HUES64 (cell line): ENCODE results near the gene PHAX.
"Not testable (repeated sequence)": the region's sequence is repeated elsewhere in the genome, so short reads cannot be mapped to it uniquely, and the experiment has no call there.

Experiments
- H3K27ac ChIP-seq: 2 replicates; pipeline ENCODE4 v1.7.0; 2013; ENCODE audit warnings: low read depth, low read length, inconsistent platforms
- H3K27me3 ChIP-seq: 2 replicates; pipeline ENCODE4 v1.6.1; 2013; ENCODE audit warnings: mild to moderate bottlenecking, low read length; ENCODE audit not compliant: insufficient read depth
- H3K36me3 ChIP-seq: 2 replicates; pipeline ENCODE4 v1.6.1; 2013; ENCODE audit warnings: mild to moderate bottlenecking, low read length; ENCODE audit not compliant: insufficient read depth
- H3K4me1 ChIP-seq: 2 replicates; pipeline ENCODE4 v1.6.1; 2013; ENCODE audit warnings: mild to moderate bottlenecking, low read length, moderate library complexity; ENCODE audit not compliant: insufficient read depth
- H3K4me3 ChIP-seq: 2 replicates; pipeline ENCODE4 v1.5.1; 2013; ENCODE audit warnings: mild to moderate bottlenecking, low read length, moderate library complexity
- H3K9ac ChIP-seq: 2 replicates; pipeline ENCODE4 v1.6.1; 2013; ENCODE audit warnings: mild to moderate bottlenecking, low read depth, low read length
- H3K9me3 ChIP-seq: 2 replicates; pipeline ENCODE4 v1.6.1; 2013; ENCODE audit warnings: low read depth, low read length; ENCODE audit not compliant: insufficient read depth
- WGBS: fragments of 150-250, 120-280 bp; methylation state at CpG from one replicate; pipeline ENCODE4 v1.1.7; 2013; ENCODE audit warnings: missing lambda C conversion rate; 5-methylcytosine and 5-hydroxymethylcytosine counted together

The PHAX gene

DNA sequence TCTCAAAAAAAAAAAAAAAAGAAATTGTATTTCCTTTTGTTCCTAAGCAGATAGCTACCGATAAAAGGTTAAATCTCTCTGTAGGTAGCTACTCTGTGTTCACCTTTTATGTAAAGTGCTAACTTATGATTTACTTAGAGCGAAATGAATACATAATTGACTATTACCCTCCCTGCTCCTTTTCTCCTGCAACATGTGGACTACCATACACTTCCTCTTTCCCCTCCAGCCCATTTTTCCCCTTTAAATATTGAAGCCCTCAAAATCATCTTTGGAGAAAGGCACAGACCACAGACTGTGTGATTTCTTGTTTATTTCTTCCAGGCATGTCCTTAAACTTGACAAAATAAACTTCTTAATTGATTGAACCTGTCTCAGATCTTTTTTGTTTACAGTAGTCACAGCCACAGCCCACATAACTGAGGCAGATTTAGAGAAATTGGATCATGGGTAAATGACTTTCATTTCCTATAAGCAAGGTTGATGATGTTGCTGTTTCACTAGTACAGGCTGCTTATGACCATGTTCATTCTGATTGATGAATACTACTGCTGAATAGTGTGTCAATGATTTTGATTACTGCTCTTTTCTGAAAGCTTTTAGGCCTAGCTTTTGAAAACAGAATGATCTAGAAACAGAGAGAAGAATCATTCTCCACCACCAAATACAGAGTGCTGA lies 59.2 kb downstream of the PHAX start:
- H3K9me3 ChIP-seq, result no peaks in the 10 kb centered on the region
- H3K27ac ChIP-seq, result no peak overlapping the region
- WGBS, result 94% methylated on average over 2 of the region's 2 CpGs
- no peaks in the 10 kb centered on the region for H3K36me3 ChIP-seq
- no peaks in the 10 kb centered on the region for H3K27me3 ChIP-seq
- H3K9ac ChIP-seq, result no peak overlapping the region
- H3K4me3 ChIP-seq, result no peak overlapping the region
- H3K4me1 ChIP-seq, result 0 out of 2 replicates have a peak, but pooled peaks cover 4% of the 10 kb centered on the region

DNA sequence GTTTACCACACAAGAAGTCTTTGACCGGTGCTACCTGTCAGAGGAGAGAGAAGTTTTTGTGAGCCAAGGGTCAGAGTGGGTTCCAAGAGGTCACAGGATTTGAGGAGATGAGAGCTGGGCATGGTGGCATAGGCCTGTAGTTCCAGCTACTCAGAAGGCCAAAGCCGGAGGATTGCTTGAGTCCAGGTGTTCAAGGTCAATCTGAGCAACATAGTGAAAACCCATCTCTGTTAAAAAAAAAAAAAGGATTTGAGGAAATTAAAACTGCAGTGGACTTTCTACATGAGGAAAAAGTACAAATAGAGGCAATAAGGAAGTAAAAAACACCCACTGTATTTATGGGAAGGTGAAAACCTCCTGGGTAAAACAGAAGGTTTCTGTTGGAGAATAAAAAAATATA lies 63.8 kb downstream of the PHAX start:
- Histone ChIP-seq H3K36me3 (no peaks in the 10 kb centered on the region), H3K4me1 (0 out of 2 replicates have a peak, but pooled peaks cover 4% of the 10 kb centered on the region), H3K27ac (no peak overlapping the region), H3K9ac (no peak overlapping the region), H3K9me3 (0 out of 2 replicates have a peak, but pooled peaks cover 5% of the 10 kb centered on the region), H3K27me3 (no peaks in the 10 kb centered on the region), H3K4me3 (no peak overlapping the region)
- 92% methylated on average over 2 of the region's 2 CpGs for WGBS

DNA sequence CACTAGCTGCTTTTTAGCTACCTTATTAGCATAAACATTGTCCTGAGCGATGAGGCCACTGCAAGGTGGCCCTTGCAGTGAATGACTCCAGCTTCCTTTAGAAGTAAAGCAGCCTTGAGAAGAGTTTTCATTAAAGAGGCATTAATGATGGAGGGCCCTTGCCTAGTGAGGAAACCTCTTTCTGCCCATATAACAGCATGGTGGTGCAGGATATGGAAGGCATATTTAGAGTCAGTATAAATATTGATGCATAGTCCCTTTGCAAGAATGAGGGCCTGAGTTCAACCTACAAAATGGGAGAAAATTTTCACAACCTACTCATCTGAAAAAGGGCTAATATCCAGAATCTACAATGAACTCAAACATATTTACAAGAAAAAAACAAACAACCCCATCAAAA lies 69.4 kb downstream of the PHAX start:
- H3K27me3 ChIP-seq, H3K4me3 ChIP-seq, H3K9ac ChIP-seq, H3K27ac ChIP-seq, H3K36me3 ChIP-seq, H3K9me3 ChIP-seq: not testable (repeated sequence)
- H3K4me1 ChIP-seq, result peaks cover 16% of the 10 kb centered on the region
- WGBS, result 85% methylated on average over 1 of the region's 1 CpG

DNA sequence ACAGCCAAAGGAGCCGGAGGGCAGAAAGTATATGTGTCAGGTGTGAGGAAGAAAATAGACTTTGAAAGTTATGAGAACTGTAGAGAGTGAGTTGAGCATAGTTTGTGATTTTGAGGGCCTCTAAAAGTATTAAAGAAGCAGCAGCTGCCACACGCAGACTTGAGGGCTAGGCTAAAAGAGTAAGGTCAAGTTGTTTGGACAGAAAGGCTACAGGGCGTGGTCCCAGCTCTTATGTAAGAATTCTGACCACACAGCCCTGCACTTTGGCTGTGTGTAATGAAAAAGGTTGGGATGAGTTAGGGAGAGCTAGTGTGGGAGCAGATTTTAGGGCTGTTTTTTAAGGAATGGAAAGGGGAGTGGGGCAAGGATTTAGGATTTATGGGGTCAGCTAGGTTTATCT lies 70.9 kb downstream of the PHAX start:
- peaks cover 16% of the 10 kb centered on the region for H3K4me1 ChIP-seq
- H3K9me3 ChIP-seq, H3K4me3 ChIP-seq, H3K27me3 ChIP-seq, H3K9ac ChIP-seq, H3K36me3 ChIP-seq, H3K27ac ChIP-seq: not testable (repeated sequence)
- WGBS, result 94% methylated on average over 3 of the region's 3 CpGs

DNA sequence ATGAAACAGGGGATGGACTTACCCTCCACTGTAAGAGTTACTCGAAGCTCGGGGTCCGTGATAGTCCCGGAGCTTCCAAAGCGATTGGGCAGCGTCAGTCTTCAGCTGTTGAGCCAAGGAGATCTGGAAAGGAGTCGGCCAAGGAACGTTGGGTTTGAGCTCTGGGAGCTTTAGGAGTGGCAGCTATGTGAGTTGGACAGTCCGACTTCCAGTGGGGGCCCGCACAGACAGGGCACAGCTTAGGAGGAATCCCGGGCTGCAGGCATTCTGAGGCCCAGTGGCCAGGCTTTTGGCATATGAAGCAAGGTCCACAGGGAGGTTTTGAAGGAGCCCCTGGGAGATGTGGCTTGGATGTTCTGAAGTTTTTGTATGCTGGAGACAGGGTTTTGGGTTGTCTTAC lies 72.7 kb downstream of the PHAX start:
- H3K9ac ChIP-seq, result no peak overlapping the region
- 0 out of 2 replicates have a peak, but pooled peaks cover 5% of the 10 kb centered on the region for H3K9me3 ChIP-seq
- H3K27ac ChIP-seq, result no peak overlapping the region
- H3K4me1 ChIP-seq, result peaks cover 16% of the 10 kb centered on the region
- 77% methylated on average over 11 of the region's 11 CpGs for WGBS
- no peaks in the 10 kb centered on the region for H3K36me3 ChIP-seq
- no peaks in the 10 kb centered on the region for H3K27me3 ChIP-seq
- no peak overlapping the region for H3K4me3 ChIP-seq

- no peak overlapping the region for H3K27ac ChIP-seq
- H3K36me3 ChIP-seq, result no peaks in the 10 kb centered on the region
- no peak overlapping the region for H3K4me3 ChIP-seq
- H3K4me1 ChIP-seq, result peaks cover 16% of the 10 kb centered on the region
- no peak overlapping the region for H3K9ac ChIP-seq
- H3K9me3 ChIP-seq, result 0 out of 2 replicates have a peak, but pooled peaks cover 3% of the 10 kb centered on the region
- no peaks in the 10 kb centered on the region for H3K27me3 ChIP-seq
- WGBS, result 52% methylated on average over 7 of the region's 7 CpGs
These were observed 73.4 kb downstream of the PHAX start for GRCh38 chr5:126674145-126674544.

GRCh38 chr5:126675338-126675737 lies 74.6 kb downstream of the PHAX start:
- Histone ChIP-seq H3K9ac (no peak overlapping the region), H3K4me3 (no peak overlapping the region), H3K27ac (no peak overlapping the region), H3K9me3 (no peaks in the 10 kb centered on the region), H3K36me3 (no peaks in the 10 kb centered on the region), H3K27me3 (no peaks in the 10 kb centered on the region), H3K4me1 (peaks cover 23% of the 10 kb centered on the region)
- 100% methylated on average over 1 of the region's 2 CpGs for WGBS

- no peaks in the 10 kb centered on the region for H3K9me3 ChIP-seq
- H3K4me1 ChIP-seq, result peaks cover 26% of the 10 kb centered on the region
- no peaks in the 10 kb centered on the region for H3K27me3 ChIP-seq
- H3K9ac ChIP-seq, result no peak overlapping the region
- H3K36me3 ChIP-seq, result no peaks in the 10 kb centered on the region
- 34% methylated on average over 4 of the region's 4 CpGs for WGBS
- no peak overlapping the region for H3K27ac ChIP-seq
- H3K4me3 ChIP-seq, result no peak overlapping the region
These were observed 75.5 kb downstream of the PHAX start for GRCh38 chr5:126676195-126676624.
